Lower lobe of right lung (tissue), 2 donors: Measurements from ENCODE around the gene BBX. TPM values are rescaled to one million over a fixed set of nuclear protein-coding genes. Genes with fewer than 3 reads are reported as not detected.

Experiments used
- ATAC-seq, 2 donors: fragments of 200-7000 bp; cut with Tn5 transposase; one replicate each; pipeline ENCODE4 v1.9.1; 2020 to 2022; ENCODE audit warnings: mild to moderate bottlenecking in 2 of 2, moderate library complexity in 2 of 2
- DNase-seq: peaks from one replicate; pipeline ENCODE4 v3.0.0-alpha.2; 2020
- H3K27ac ChIP-seq: fragments of 200-600 bp; one replicate; pipeline ENCODE4 v1.8.0; 2022
- H3K27me3 ChIP-seq: fragments of 200-600 bp; one replicate; pipeline ENCODE4 v1.8.0; 2022; ENCODE audit warnings: low read depth
- H3K36me3 ChIP-seq: fragments of 200-600 bp; one replicate; pipeline ENCODE4 v1.8.0; 2022; ENCODE audit warnings: mild to moderate bottlenecking
- H3K4me1 ChIP-seq: fragments of 200-600 bp; one replicate; pipeline ENCODE4 v1.8.0; 2022
- H3K4me3 ChIP-seq: fragments of 200-600 bp; one replicate; pipeline ENCODE4 v1.8.0; 2022; ENCODE audit warnings: mild to moderate bottlenecking
- H3K9me3 ChIP-seq: fragments of 200-600 bp; one replicate; pipeline ENCODE4 v1.8.0; 2022
- intact Hi-C: fragments of 100-400 bp; cut with DNase I; formaldehyde crosslinking; loops from one replicate; pipeline ENCODE4 v1.11.0; 2022
- total RNA-seq: library from RNA; stranded (reverse); fragmentation: NEBNext Ultra II Directional; extraction: Animal tissue kit (Norgen Biotek cat#: 25700); gene quantifications from one replicate; pipeline ENCODE4 v1.2.1, GENCODE V29; 2021
- TF ChIP-seq, protein P1 (sequence below): fragments of 200-600 bp; IDR thresholded peaks from one replicate; pipeline ENCODE4 v1.8.0; 2022; ENCODE audit warnings: antibody characterized with exemption, mild to moderate bottlenecking
- donor health status: DM: no; HTN: yes; CAD: no; lungs with severe emphysema.

BBX gene
- total RNA-seq, 1 donor from 2014 or later: 58.3 TPM

DNA sequence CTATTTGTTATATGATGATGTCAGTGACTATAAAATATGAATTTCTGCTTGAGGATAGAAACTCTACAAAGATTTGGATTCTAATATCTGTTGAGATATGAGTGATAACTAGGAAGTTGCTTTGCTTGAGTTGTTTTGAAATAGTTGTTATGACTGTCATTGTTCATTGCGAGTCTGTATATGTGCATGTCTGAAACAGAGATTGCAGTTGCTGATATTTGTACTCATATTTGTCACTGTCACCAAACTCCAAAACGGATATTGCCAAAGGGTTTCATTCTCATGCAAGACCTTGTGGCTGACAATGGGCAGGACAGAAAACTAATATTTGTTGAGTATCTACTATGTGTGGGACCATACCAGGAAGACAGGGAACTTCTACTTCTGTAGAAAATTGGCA is 327.9 kb downstream of the BBX start:
- no peak overlapping the region for H3K27ac ChIP-seq
- no peaks in the 10 kb centered on the region for H3K4me1 ChIP-seq
- no peaks in the 10 kb centered on the region for H3K9me3 ChIP-seq
- no peak for DNase-seq
- TF ChIP-seq, protein P1, sequence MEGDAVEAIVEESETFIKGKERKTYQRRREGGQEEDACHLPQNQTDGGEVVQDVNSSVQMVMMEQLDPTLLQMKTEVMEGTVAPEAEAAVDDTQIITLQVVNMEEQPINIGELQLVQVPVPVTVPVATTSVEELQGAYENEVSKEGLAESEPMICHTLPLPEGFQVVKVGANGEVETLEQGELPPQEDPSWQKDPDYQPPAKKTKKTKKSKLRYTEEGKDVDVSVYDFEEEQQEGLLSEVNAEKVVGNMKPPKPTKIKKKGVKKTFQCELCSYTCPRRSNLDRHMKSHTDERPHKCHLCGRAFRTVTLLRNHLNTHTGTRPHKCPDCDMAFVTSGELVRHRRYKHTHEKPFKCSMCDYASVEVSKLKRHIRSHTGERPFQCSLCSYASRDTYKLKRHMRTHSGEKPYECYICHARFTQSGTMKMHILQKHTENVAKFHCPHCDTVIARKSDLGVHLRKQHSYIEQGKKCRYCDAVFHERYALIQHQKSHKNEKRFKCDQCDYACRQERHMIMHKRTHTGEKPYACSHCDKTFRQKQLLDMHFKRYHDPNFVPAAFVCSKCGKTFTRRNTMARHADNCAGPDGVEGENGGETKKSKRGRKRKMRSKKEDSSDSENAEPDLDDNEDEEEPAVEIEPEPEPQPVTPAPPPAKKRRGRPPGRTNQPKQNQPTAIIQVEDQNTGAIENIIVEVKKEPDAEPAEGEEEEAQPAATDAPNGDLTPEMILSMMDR: no peak
- intact Hi-C loops: no loop called here
- no peaks in the 10 kb centered on the region for H3K36me3 ChIP-seq
- ATAC-seq: no peak
- peaks cover 7% of the 10 kb centered on the region for H3K27me3 ChIP-seq
- H3K4me3 ChIP-seq: no peak overlapping the region

DNA sequence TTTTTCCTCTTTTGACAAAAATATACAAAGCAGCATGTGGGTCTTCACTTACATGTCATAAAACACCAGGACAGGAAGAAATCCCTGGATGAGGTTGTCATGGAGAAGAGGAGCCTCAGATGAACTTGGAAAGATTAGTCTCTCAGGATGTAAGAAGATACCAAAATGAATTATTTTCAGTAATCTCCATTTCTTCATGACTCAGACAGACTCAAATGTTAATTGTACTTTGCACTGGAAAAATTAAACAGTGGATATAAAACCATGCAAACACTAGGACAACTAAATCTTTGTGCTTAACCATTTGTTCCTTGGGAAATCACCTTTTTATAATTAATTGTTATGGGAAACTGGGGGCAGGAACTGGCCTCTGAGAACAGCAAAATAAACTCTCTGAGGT is 331.1 kb downstream of the BBX start:
- H3K36me3 ChIP-seq: no peaks in the 10 kb centered on the region
- no peak overlapping the region for H3K27ac ChIP-seq
- H3K9me3 ChIP-seq: no peaks in the 10 kb centered on the region
- H3K4me3 ChIP-seq: no peak overlapping the region
- TF ChIP-seq, protein P1: no peak
- intact Hi-C loops: no loop called here
- no peaks in the 10 kb centered on the region for H3K4me1 ChIP-seq
- no peaks in the 10 kb centered on the region for H3K27me3 ChIP-seq
- ATAC-seq (no peak), DNase-seq (no peak)

DNA sequence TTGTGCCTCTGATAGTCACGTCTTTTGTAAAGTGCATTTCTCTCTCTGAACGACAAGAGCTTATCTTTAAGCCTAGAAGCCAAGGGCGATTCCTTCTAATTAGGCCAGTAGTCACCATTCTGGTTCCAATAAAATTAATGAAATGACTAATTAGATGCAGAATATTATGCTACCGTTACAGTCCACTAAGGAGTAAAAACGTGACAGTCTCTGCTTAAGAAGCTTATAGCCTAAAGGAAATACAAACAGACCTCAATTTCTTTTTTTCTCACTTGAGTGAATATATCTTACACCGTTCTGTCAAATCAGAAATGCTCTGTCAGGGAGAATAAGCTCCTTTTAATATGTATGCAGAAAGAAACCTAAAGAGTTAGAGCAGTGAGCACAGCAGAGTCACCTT is 332.0 kb downstream of the BBX start:
- Histone ChIP-seq H3K9me3 (no peaks in the 10 kb centered on the region), H3K27ac (no peak overlapping the region), H3K36me3 (no peaks in the 10 kb centered on the region), H3K4me1 (no peaks in the 10 kb centered on the region), H3K27me3 (no peaks in the 10 kb centered on the region), H3K4me3 (no peak overlapping the region)
- intact Hi-C loops: no loop called here
- TF ChIP-seq, protein P1: no peak
- DNase-seq (no peak), ATAC-seq (no peak)

DNA sequence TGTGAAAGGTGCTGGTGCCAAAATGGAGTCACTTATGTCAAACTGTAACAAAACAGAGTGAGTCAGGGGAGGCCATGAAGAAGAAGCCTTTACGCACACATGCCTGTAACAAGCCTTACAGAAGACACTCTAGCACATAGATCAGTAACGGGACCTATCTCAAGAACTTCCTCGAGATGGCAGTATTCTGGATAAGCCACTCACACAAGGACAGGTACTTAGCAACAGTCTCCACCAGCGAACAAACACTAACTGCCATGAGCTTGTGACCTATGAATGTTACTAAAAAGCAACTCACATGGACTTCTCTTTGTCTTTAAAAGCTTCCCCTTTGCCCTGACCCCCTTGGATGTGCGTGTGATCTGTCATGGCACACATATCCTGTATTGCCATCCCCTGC is 332.9 kb downstream of the BBX start:
- H3K27me3 ChIP-seq: no peaks in the 10 kb centered on the region
- DNase-seq (no peak), ATAC-seq (peak; percentile 72 to 81)
- H3K4me1 ChIP-seq: no peaks in the 10 kb centered on the region
- intact Hi-C loops: no loop called here
- H3K36me3 ChIP-seq: no peaks in the 10 kb centered on the region
- H3K27ac ChIP-seq: no peak overlapping the region
- H3K4me3 ChIP-seq: no peak overlapping the region
- TF ChIP-seq, protein P1: peak; percentile 9
- no peaks in the 10 kb centered on the region for H3K9me3 ChIP-seq

DNA sequence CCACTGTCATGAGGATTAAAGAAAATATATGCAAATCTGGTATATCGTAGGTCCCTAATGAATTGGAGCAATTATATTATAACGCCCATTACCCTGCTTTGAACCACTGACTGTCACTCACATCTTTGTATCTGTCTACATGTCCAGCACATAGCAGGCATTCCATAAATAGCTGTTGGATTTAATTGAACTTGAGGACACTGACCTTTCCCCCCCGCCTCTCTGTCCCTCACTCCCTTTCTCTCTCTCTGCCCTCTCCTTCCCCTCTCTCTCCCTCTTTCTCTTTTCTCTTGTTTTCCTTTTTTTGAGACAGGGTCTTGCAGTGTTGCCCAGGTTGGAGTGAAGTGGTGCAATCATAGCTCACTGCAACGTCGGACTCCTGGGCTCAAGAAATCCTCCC is 335.1 kb downstream of the BBX start:
- intact Hi-C loops: no loop called here
- H3K4me1 ChIP-seq: no peaks in the 10 kb centered on the region
- H3K4me3 ChIP-seq: no peak overlapping the region
- no peak for DNase-seq
- no peaks in the 10 kb centered on the region for H3K27me3 ChIP-seq
- ATAC-seq: no peak
- TF ChIP-seq, protein P1: no peak
- H3K27ac ChIP-seq: no peak overlapping the region
- H3K36me3 ChIP-seq: no peaks in the 10 kb centered on the region
- no peaks in the 10 kb centered on the region for H3K9me3 ChIP-seq

DNA sequence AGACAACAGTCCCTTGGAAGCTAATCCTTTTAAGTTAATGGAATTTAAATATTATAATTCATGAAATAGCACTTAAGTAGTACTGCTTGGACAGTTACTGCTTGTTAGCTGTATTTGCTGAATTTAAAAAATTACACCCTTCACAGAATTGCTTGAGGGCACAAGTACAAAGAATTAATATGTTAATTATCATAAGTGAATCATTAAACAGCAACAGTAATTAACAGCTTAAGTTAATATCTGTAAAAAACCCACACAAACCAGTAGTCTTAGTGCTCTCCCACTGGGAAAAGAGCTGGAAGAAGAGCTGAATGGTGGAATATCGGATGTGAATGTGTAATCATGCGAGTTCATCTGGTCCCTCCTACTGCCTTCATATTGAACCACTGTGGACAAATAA is 336.1 kb downstream of the BBX start:
- Histone ChIP-seq H3K27ac (no peak overlapping the region), H3K4me1 (no peaks in the 10 kb centered on the region), H3K4me3 (no peak overlapping the region), H3K36me3 (no peaks in the 10 kb centered on the region), H3K27me3 (no peaks in the 10 kb centered on the region), H3K9me3 (no peaks in the 10 kb centered on the region)
- no peak for DNase-seq
- ATAC-seq: no peak
- TF ChIP-seq, protein P1: no peak
- intact Hi-C loops: no loop called here
